ENCODE results near the gene ZNF587. TPM values are rescaled to one million over a fixed set of nuclear protein-coding genes. Genes with fewer than 3 reads are reported as not detected.

Gene ZNF587
- total and polyA plus RNA-seq, 10 of the 15 experiments (the other 5 are each of a cell fraction or from before 2014, with no cell fraction given), result 1.9 to 27.8 (median 13.5) TPM

GRCh38 chr19:57886046-57886445, 36.4 kb downstream of the ZNF587 start:
- RAD21 ChIA-PET (ENCODE audit: unreplicated experiment), result no interaction called here
- no TSS peak for BruUV-seq (replicated peaks)
- Histone ChIP-seq H3K27me3 (replicated peaks in 1 of 2; ENCODE audit: control insufficient read depth in 2 of 2, insufficient read depth in 2 of 2, low read length in 1 of 2) (no peaks in the 10 kb centered on the region), H3K79me2 (ENCODE audit: control insufficient read depth, insufficient read depth, low read length) (peaks cover 33% of the 10 kb centered on the region), H3K4me2 (ENCODE audit: control insufficient read depth, insufficient read depth) (no peak overlapping the region), H3K36me3 (ENCODE audit: control insufficient read depth in 2 of 2, insufficient read depth in 2 of 2, low read length in 1 of 2) (peaks cover 0 to 8% of the 10 kb centered on the region in 2 experiments; a peak in 3 of 4 replicates), H3K27ac (ENCODE audit: control insufficient read depth, insufficient read depth) (no peak overlapping the region), H3K4me3 (no peak overlapping the region), H3K4me1 (ENCODE audit: control insufficient read depth, insufficient read depth, low read length) (no peaks in the 10 kb centered on the region), H3K9me3 (replicated peaks; ENCODE audit: control insufficient read depth, insufficient read depth, low read length) (peaks cover 16% of the 10 kb centered on the region), H3K9ac (ENCODE audit: control insufficient read depth, insufficient read depth, low read length) (no peak overlapping the region), H4K20me1 (ENCODE audit: control insufficient read depth, insufficient read depth) (no peaks in the 10 kb centered on the region), H2AFZ (ENCODE audit: control insufficient read depth, low read depth, low read length) (no peak overlapping the region)
- SMC1A ChIA-PET (ENCODE audit: uncharacterized antibody, unreplicated experiment), result interaction anchor here (1.5 kb wide), 1 partner anchor 10 kb away, joined by 3 read pairs; no protein-coding TSS in a partner anchor
- in situ Hi-C loops (cut with MboI), result no loop called here
- no peak for FAIRE-seq
- intact Hi-C loops (cut with micrococcal nuclease; ENCODE audit: unreplicated experiment), result loop anchor here (10.0 kb wide), 1 partner anchor 481 kb away; no protein-coding TSS in a partner anchor
- TF ChIP-seq TCF3 (IDR thresholded peaks at IDR 0.05; ENCODE audit: borderline replicate concordance, insufficient read depth, low read depth, low read length) (no peak), SIX5 (IDR thresholded peaks at IDR 0.05; ENCODE audit: low read depth, low read length, severe bottlenecking) (no peak), MTA2 (IDR thresholded peaks at IDR 0.05; ENCODE audit: low read depth) (no peak), CBX3 (IDR thresholded peaks at IDR 0.05; ENCODE audit: borderline replicate concordance, low read depth) (no peak), NRF1 (conservative IDR thresholded peaks at IDR 0.05; ENCODE audit: low read depth, low read length) (no peak), BACH1 (IDR thresholded peaks at IDR 0.05; ENCODE audit: borderline replicate concordance) (no peak)
- TF ChIP-seq, protein P1, sequence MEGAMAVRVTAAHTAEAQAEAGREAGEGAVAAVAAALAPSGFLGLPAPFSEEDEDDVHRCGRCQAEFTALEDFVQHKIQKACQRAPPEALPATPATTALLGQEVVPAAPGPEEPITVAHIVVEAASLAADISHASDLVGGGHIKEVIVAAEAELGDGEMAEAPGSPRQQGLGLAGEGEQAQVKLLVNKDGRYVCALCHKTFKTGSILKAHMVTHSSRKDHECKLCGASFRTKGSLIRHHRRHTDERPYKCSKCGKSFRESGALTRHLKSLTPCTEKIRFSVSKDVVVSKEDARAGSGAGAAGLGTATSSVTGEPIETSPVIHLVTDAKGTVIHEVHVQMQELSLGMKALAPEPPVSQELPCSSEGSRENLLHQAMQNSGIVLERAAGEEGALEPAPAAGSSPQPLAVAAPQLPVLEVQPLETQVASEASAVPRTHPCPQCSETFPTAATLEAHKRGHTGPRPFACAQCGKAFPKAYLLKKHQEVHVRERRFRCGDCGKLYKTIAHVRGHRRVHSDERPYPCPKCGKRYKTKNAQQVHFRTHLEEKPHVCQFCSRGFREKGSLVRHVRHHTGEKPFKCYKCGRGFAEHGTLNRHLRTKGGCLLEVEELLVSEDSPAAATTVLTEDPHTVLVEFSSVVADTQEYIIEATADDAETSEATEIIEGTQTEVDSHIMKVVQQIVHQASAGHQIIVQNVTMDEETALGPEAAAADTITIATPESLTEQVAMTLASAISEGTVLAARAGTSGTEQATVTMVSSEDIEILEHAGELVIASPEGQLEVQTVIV (IDR thresholded peaks at IDR 0.05; ENCODE audit: borderline replicate concordance, partially characterized antibody), result no peak
- no peak for DNase-seq (ENCODE audit: low read depth, low spot score)
- CTCF ChIA-PET, result no interaction called here
- ATAC-seq, result no peak
- WGBS (ENCODE audit: insufficient coverage, insufficient replicate concordance, low lambda C conversion rate, missing lambda C conversion rate), result 87% methylated on average over 3 of the region's 3 CpGs
- POLR2A ChIA-PET, result no interaction called here

All from GM12878 (cell line).